ENCODE results near the gene FZD7. TPM values are rescaled to one million over a fixed set of nuclear protein-coding genes. Genes with fewer than 3 reads are reported as not detected.

The FZD7 gene
- total and polyA plus RNA-seq, 2 of the 8 experiments (the other 6 are each of a cell fraction or from before 2014, with no cell fraction given) = 176 to 246 TPM

DNA sequence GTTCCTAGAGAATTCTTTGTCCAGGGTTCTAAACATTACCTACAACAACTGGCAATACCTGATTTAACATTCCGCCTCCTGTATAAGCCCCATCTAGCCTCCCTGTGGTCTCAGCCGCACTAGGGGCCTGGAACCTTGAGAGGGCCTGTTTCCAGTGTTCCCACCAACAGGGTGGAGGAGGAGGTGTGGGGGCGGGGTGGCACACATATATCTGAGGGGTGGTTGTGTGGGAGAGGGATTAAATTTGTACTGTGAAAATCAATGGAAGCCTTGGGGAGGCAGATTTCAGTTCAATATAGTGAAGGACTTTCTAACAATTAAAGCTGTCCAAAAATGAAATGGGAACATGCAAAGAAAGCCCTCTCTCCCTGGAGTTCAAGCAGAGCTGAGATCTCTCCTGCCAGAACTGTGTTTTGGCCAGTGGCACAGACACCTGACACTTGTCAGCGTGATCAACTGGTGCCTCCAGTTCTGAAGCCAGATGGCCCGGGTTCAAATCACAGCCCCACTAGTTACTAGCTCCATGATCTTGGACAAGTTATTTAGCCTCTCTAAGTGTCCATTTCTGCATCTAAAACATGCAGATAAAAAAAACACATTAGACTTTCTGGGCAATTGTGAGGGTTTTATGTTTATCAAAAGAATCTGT, 17.0 kb upstream of the FZD7 start:
- Histone ChIP-seq H3K27ac (ENCODE audit: low read depth, low read length) (no peak overlapping the region), H3K4me2 (ENCODE audit: insufficient read depth in 1 of 2, low read depth in 2 of 2, low read length in 2 of 2) (no peak overlapping the region), H3K23me2 (ENCODE audit: low read depth, low read length) (no peaks in the 10 kb centered on the region), H3K36me3 (ENCODE audit: control insufficient read depth in 2 of 4, insufficient read depth in 4 of 4, low read length in 3 of 4) (no peaks in the 10 kb centered on the region), H3K18ac (ENCODE audit: extremely low read depth, low read length) (no peak overlapping the region; the same call in 1 of the 2 replicates), H3K4me1 (replicated peaks in 1 of 4; ENCODE audit: control insufficient read depth in 3 of 4, insufficient read depth in 4 of 4, low read length in 3 of 4) (peaks cover 0 to 12% (median 8%) of the 10 kb centered on the region in 4 experiments; a peak in 5 of 7 replicates), H4K8ac (ENCODE audit: extremely low read depth, insufficient read depth, low read length) (0 out of 2 replicates have a peak overlapping the region, but pooled peaks have one; percentile 71), H4K91ac (replicated peaks; ENCODE audit: insufficient read length, low read length) (peak overlapping the region; percentile 47), H2BK5ac (ENCODE audit: low read depth, low read length) (no peak overlapping the region; the same call in 1 of the 2 replicates), H2BK12ac (ENCODE audit: low read depth, low read length) (peak overlapping the region; percentile 42; the same call in 1 of the 2 replicates), H3K56ac (replicated peaks; ENCODE audit: insufficient read length, low read depth, low read length) (no peak overlapping the region), H3K27me3 (replicated peaks in 1 of 4; ENCODE audit: control insufficient read depth in 3 of 4, extremely low read depth in 1 of 4, insufficient read depth in 3 of 4, low read length in 3 of 4) (no peaks in the 10 kb centered on the region), H2BK20ac (ENCODE audit: low read length) (no peak overlapping the region), H2BK120ac (replicated peaks; ENCODE audit: low read depth, low read length) (no peak overlapping the region), H3K9me3 (ENCODE audit: insufficient read depth in 2 of 2, low read depth in 1 of 2, low read length in 1 of 2) (no peaks in the 10 kb centered on the region), H2BK15ac (ENCODE audit: low read length) (no peak overlapping the region), H3K79me2 (ENCODE audit: control insufficient read depth in 1 of 2, insufficient read depth in 2 of 2, low read length in 2 of 2) (no peaks in the 10 kb centered on the region), H3K79me1 (ENCODE audit: low read depth, low read length) (no peaks in the 10 kb centered on the region), H3K9ac (replicated peaks in 1 of 4; ENCODE audit: extremely low read depth in 1 of 4, low read depth in 3 of 4, low read length in 3 of 4) (no peak overlapping the region), H4K20me1 (replicated peaks in 1 of 2; ENCODE audit: control insufficient read depth in 1 of 2, insufficient read depth in 2 of 2, low read length in 2 of 2) (no peaks in the 10 kb centered on the region), H3K23ac (ENCODE audit: insufficient read length) (no peak overlapping the region), H2AK5ac (ENCODE audit: low read depth, low read length) (no peak overlapping the region), H3K4me3 (ENCODE audit: extremely low read depth in 1 of 4, insufficient read depth in 2 of 4, low read depth in 3 of 4, low read length in 4 of 4) (no peak overlapping the region), H3K4ac (replicated peaks; ENCODE audit: insufficient read length, low read depth, low read length) (peak overlapping the region; percentile 30), H3K14ac (ENCODE audit: insufficient read length) (no peak overlapping the region), H2AFZ (ENCODE audit: low read length) (no peak overlapping the region), H4K5ac (ENCODE audit: insufficient read length, low read depth, low read length) (no peak overlapping the region)
- WGBS, 2 experiments (ENCODE audit: extremely low coverage in 1 of 2, insufficient coverage in 1 of 2, insufficient read length in 1 of 2, insufficient replicate concordance in 2 of 2, low coverage in 1 of 2, low lambda C conversion rate in 2 of 2, missing lambda C conversion rate in 1 of 2) = 93% methylated on average over 5 of the region's 5 CpGs; no CpG with 5 or more reads in 1 of the 2 experiments
- DNase-seq (ENCODE audit: low read depth in 1 of 2, low spot score in 2 of 2) (no peak), FAIRE-seq (no peak)
- CTCF ChIA-PET (ENCODE audit: partially characterized antibody) = interaction anchor here (1.5 kb wide), 1 partner anchor 19 kb away, joined by 7 read pairs; no protein-coding TSS in a partner anchor
- POLR2A ChIA-PET (ENCODE audit: partially characterized antibody) = interaction anchor here (1.1 to 1.4 kb wide), 2 partner anchors 44 to 87 kb away, joined by 3 to 5 read pairs; no protein-coding TSS in a partner anchor
- no peak for TF ChIP-seq SIRT6 (IDR thresholded peaks at IDR 0.05; ENCODE audit: low read length)
- no peak for TF ChIP-seq BRCA1 (IDR thresholded peaks at IDR 0.05; ENCODE audit: low read depth, low read length)
- TF ChIP-seq SP4 (IDR thresholded peaks at IDR 0.05; ENCODE audit: low read length) = no peak
- no peak for TF ChIP-seq RNF2 (IDR thresholded peaks at IDR 0.05; ENCODE audit: borderline replicate concordance, low read depth, low read length, missing control alignments, poor library complexity, severe bottlenecking)
- TF ChIP-seq, protein P1, sequence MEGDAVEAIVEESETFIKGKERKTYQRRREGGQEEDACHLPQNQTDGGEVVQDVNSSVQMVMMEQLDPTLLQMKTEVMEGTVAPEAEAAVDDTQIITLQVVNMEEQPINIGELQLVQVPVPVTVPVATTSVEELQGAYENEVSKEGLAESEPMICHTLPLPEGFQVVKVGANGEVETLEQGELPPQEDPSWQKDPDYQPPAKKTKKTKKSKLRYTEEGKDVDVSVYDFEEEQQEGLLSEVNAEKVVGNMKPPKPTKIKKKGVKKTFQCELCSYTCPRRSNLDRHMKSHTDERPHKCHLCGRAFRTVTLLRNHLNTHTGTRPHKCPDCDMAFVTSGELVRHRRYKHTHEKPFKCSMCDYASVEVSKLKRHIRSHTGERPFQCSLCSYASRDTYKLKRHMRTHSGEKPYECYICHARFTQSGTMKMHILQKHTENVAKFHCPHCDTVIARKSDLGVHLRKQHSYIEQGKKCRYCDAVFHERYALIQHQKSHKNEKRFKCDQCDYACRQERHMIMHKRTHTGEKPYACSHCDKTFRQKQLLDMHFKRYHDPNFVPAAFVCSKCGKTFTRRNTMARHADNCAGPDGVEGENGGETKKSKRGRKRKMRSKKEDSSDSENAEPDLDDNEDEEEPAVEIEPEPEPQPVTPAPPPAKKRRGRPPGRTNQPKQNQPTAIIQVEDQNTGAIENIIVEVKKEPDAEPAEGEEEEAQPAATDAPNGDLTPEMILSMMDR (IDR thresholded peaks at IDR 0.05; ENCODE audit: control extremely low read depth in 1 of 3, insufficient read depth in 1 of 3, low read depth in 1 of 3, low read length in 3 of 3) = no peak
- no peak for TF ChIP-seq TCF12 (IDR thresholded peaks at IDR 0.05; ENCODE audit: low read depth, low read length)
- TF ChIP-seq KDM1A (IDR thresholded peaks at IDR 0.05; ENCODE audit: borderline replicate concordance, low read length) = no peak

Data from H1 (cell line).